Activated CD4-positive, alpha-beta T cell treated with anti-CD3 and anti-CD28 coated beads, Interleukin-2, amount 50 U/mL, for 48 hours (primary cell): ENCODE results near the gene SLC1A2.

Source experiments
- DNase-seq, 2 experiments: peaks; one replicate each; pipeline ENCODE4 v3.0.0-alpha.2; 2020

SLC1A2 gene

GRCh38 chr11:35323076-35323868 lies 96.1 kb downstream of the SLC1A2 start:
- no peak for DNase-seq

DNA sequence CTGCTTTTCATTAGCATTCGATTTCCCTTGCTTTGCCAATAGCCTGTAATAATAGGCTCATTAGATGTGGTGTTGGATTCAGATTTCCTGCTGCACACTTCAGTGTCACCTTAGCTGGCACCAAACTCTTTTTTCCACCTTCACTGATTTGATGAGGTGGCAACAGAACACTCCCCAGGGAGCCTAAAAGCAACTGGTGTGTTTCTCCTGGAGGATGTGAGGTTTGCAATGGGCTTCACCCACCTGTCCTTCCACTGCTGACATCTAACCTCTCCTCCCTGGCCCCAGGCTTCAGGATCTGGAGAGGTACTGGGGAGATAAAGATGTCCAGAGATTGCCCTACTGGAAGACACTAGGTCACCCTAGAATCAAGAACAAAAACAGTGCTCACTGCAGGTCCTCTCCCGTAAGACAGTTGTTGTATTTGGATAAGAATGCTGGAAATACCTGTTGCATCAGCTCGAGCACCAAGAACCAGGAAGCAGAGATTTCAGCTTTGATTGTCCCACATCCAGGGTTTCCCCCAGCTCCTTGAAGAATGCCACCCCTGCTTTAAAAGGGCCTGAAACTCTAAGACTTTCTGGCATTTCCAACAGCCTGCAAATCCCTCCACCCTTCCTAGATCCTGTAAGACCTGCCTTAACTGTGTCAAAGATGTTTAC lies 96.9 kb downstream of the SLC1A2 start:
- DNase-seq, result no peak

DNA sequence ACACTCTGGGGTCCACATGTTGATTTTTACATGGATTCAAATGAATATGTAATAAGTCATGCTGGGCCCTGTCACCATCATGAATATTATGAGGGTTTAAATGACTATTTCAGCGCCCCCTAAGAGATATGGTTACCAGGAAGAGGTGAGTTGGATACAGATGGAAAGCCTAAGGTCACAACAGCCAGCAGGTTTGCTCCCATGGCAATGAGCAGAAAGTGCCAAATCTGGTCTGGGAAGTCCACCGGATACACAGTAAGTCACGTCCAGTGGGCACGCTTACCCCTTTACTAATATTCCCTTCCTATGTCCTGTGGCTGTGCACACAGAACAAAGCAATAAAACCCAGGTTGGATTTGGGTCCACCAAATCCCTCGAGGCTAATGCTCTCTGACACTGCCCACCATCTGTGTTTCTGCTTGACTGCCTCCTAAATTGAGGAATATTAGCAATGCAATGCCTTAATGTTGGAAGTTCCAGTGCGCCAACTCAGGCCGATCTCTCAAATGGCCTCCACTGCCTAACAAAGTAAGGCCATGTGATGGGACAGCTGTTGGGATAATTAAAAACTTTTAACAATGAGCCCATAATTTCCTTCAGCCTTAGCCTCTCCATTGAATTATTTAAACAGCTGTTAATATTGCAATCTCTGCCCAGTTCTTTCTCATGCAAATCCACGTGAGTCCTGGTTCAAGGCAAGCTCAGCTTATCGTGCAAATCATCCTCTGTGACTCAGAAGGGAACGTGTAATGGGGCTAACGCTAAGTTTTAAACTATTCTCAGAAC lies 97.6 kb downstream of the SLC1A2 start:
- DNase-seq, result no peak

DNA sequence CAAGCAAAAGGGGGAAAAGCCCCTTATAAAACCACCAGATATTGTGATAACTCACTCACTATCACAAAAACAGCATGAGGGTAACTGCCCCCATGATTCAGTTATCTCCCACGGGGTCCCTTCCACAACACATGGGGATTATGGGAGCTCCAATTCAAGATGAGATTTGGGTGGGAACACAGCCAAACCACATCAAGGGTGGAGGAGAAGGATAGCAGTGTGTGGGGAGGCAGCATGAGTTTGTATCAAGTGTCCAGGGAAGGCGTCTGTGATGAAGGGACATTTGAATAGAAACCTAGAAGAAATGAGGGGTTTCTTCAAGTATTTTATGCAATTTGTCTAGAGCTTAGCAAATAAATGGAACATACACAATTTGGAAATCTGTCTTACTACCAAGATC lies 98.2 kb downstream of the SLC1A2 start:
- no peak for DNase-seq

- no peak for DNase-seq
Observed at GRCh38 chr11:35318977-35319925, 100.1 kb downstream of the SLC1A2 start.

- DNase-seq, result no peak
Observed at GRCh38 chr11:35318309-35318708, 101.0 kb downstream of the SLC1A2 start.

DNA sequence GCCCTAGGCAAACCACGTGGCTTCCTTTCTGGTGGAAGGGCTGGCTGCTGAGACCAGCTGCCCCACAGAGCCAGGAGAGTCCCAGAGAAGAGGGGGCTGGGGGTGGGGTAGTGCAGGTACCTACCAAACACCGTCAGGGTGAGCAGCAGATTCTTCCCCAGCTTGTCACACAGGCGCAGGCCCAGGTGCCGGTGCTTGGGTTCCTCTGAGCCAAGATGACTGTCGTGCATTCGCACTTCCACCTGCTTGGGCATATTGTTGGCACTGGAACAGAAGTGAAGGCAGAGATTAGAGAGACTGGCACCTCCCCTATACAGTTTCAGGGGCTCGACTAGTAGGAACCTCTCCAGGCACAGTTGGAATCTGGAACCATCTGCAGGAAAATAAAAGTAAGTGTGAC lies 102.1 kb downstream of the SLC1A2 start:
- DNase-seq, result no peak

DNA sequence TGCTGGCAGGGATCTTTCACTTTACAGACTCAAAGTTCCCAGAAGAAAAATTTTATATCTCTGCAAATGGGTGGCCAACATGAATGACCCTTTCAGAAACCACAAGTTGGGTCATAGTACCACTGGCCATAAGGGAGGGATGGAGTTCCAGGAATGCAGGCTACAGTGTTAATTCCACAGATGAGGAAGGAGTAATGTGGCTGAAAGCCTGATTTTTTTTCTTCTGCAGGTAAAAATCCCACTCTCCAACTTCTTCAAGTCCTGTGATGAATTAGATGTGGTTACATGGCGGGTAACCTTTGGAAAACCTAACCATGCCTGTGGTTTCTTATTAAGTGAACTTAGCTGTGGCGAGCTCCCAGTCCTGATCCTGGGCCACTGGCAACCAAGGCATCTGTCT lies 103.2 kb downstream of the SLC1A2 start:
- DNase-seq, result no peak

DNA sequence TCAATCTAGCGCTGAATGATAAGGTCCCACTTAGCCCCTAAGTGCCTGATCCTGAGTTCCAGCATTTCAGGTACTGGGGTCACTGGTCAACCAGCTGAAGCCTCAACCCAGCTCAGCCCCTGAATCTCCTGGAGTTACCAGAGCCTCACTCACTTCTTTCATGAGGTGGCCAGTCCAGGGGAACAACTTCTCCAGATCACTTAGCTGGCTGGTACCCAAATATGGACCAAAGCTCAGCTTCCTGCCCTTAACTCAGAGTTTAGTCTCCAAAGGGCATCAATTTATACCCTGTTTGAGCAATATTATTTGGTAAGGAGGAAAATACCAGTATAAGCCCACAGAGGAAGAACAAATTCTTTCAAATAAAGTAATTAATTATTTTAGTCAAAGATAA lies 105.6 kb downstream of the SLC1A2 start:
- no peak for DNase-seq

GRCh38 chr11:35313066-35313759 lies 106.1 kb downstream of the SLC1A2 start:
- no peak for DNase-seq

GRCh38 chr11:35311331-35311730 lies 108.0 kb downstream of the SLC1A2 start:
- no peak for DNase-seq

- no peak for DNase-seq
Observed at GRCh38 chr11:35308157-35308556, 111.2 kb downstream of the SLC1A2 start.

GRCh38 chr11:35307221-35307621 lies 112.1 kb downstream of the SLC1A2 start:
- no peak for DNase-seq

DNA sequence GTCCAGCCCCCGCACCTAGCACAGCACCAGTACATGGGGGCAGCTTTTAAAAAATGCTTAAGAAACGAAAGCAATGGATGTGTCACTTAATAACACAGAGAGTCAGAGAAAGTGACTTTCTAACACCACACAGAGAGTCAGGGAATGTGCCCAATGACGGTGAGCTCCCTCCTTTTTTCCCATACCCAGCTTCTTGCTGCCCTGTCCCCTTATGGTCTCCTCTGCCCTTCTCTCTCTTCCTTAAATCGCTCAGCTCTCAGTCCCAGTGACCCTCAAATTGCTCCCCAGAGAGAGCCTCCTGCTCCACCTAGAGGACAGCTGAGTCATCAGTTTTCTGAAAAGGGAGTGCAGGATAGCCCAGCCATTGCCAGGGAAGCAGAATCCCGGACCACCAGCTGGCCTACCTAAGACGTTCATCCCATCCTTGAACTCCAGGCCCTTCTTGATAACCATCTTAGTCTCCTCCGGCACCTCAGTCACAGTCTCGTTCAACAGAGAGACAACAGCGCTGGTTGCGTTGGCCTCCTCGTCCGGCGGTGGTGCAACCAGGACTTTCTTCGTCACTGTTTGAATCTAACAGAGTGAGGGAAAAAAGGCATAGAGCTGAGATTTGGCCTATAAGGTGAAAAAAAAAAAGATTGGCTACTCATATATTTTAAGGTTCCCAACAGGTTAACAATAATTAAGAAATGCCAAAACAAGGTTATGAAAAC lies 113.5 kb downstream of the SLC1A2 start:
- DNase-seq, result peak in 1 of 2 experiments; percentile 19

DNA sequence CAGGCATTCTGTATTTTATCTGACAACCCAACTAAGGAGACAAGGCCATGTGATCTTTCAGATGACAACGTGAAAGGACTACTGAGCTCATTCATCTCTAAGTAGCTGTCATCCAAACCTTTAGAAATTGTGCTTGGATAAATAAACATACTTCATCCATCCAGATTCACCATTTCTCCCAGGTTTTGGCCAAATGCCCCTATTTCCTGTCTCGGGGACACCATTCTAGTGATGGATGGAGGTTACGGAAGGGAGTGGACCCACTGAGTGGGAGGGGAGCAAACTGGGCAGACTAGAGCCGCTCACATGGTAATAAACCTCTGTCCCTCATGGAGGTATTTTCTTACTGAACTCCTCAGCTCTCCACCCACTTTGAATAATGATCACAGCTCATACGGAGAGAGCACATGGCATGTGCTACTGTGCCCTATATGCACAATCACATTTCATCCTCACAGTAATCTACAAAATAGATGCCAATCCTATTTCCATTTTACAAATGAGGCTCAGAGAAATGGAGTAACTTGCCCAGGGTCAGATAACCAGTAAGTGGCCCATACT lies 114.4 kb downstream of the SLC1A2 start:
- no peak for DNase-seq

- no peak for DNase-seq
Observed at GRCh38 chr11:35304386-35304775, 115.0 kb downstream of the SLC1A2 start.

GRCh38 chr11:35303596-35304385 lies 115.6 kb downstream of the SLC1A2 start:
- no peak for DNase-seq

GRCh38 chr11:35302398-35302797 lies 117.0 kb downstream of the SLC1A2 start:
- DNase-seq, result no peak

DNA sequence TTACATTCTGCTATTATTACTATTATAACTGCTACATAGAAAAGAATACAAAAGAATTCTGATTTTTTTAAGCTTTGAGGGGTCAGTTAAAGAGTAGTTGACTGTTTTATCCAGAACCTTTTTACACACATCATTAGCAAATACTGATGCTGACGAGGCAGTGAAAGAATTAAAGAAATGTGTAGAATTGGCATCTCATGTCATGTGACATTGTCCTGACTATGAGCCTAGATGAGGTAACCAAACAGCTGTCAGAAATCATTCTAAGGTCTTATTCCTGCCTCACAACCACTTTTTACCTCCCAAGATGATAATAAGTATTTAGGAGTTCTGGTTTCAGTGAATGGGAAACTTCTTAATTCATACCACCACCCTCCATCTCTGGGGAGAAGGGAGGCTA lies 121.0 kb downstream of the SLC1A2 start:
- no peak for DNase-seq

DNA sequence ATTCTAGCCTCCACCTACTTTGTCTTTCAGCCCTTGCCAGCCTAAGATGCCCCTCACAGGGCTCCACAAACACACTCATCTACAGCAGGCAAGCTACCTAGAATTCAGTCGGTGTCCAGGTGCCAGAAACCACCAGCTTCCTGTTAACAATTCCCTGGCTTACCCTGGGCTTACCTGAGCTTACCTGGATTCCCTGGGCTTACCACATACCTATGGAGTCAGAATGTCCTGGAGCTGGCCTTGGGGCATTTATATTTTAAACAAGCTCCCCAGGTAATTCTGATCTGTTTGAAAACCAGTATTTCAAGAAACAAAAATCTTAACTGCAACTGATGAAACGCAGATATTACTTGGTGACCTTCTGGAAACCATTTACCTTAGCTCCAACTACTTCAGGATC lies 123.6 kb downstream of the SLC1A2 start:
- DNase-seq, result no peak
